Activated CD8-positive, alpha-beta memory T cell treated with anti-CD3 and anti-CD28 coated beads, Interleukin-2, amount 50 U/mL, for 24 hours (primary cell): Measurements from ENCODE around the gene CBFA2T3.
"Not testable (repeated sequence)": the region's sequence is repeated elsewhere in the genome, so short reads cannot be mapped to it uniquely, and the experiment has no call there.

Experiments
- DNase-seq: peaks from one replicate; pipeline ENCODE4 v3.0.0-alpha.2; 2020; ENCODE audit errors: extremely low read depth

The CBFA2T3 gene

DNA sequence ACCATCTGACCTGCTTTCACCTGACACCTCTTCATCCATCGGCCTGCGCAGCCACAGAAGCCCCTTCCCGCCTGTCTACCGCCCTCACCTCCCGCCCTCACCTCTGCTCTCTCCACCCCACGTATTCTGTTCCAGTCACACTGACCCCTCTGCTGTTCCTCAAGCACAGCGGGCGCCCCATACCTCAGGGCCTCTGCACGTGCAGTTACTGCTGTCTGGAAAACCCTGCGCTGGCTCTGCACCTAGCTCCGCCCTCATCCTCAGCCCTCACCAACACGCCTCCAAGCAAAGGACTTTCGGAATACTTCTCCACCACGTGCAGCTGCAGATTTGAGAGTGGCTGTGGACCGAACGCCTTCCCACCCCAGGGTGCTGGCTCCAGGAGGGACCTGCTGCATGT is 85.9 kb downstream of the CBFA2T3 start:
- no peak for DNase-seq

DNA sequence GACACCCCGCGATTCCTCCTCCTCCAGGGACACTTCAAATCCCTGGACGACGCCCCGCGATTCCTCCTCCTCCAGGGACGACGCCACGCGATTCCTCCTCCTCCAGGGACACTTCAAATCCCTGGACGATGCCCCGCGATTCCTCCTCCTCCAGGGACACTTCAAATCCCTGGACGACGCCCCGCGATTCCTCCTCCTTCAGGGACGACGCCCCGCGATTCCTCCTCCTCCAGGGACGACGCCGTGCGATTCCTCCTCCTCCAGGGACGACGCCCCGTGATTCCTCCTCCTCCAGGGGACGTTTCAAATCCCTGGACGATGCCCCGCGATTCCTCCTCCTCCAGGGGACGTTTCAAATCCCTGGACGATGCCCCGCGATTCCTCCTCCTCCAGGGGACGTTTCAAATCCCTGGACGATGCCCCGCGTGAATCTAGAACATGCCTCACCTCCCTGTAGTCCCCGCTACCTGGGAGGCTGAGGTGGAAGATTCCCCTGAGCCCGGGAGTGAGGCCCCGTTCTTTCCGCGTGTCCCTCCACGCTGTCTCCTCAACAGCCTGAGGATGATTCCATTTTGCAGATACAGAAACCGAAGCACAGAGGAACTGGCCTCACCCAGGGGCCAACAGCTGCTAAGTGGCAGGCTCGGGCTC is 87.2 kb downstream of the CBFA2T3 start:
- DNase-seq = not testable (repeated sequence)

DNA sequence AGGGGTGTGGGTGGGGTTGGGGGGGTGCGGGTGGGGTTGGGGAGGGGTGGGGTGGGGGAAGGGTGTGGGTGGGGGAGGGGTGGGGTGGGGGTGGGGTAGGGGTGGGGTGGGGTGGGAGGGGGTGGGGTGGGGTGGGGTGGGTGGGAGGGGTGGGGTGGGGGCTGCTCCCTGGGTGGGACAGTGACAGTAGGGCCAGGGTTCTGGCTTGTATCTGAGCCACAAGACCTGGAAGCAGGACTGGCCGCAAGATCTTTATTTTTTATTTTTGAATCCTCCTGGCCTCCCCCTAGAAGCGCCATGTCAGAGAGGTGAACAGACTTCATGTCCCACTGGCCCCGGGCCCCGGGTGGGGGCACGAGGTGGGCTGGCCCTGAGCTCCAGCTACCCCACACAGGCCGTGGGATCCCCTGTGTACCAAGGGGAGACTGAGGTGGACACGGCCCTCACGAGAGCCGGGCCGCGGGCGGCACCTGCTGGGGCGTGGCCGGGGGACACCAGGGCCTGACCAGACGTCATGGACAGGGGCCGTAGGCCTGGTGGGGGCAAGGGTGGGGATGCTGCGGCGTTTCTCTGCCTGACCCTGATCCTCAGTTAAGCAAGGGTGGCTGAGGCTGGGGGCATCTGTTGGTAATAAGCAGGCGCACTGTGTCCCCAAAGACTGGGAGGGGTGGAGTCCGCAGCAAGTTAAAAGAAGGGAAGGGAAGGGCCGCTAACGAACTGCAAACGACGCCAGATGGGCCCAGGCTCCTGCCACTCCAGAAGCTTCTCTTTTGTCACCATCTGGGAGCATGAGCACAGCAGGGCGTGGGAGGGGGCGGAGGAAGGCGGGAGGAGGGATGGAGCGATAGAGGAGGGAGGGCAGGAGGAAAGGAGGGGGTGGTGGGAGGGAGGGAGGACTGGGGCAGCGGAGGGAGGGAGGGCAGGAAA is 88.3 kb downstream of the CBFA2T3 start:
- DNase-seq = no peak

DNA sequence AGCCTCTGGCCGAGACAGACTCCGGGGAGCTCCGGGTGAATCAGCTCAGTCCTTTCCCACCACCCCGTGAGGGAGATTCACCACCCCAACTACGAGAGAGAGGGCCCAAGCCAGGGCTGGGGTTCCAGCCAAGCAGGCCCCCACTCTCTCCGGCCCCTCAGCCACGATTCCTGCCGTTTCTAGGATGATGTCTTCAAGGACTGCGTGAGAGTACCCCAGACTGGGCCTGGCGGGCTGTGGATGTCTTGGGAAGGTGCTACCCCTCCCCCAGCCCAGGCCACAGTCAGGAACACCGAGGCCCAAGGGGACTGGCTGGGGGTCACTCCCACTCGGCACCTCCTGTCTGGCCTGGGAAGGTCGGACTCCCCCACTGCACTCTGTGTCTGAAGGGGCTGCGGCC is 89.0 kb downstream of the CBFA2T3 start:
- DNase-seq = no peak

DNA sequence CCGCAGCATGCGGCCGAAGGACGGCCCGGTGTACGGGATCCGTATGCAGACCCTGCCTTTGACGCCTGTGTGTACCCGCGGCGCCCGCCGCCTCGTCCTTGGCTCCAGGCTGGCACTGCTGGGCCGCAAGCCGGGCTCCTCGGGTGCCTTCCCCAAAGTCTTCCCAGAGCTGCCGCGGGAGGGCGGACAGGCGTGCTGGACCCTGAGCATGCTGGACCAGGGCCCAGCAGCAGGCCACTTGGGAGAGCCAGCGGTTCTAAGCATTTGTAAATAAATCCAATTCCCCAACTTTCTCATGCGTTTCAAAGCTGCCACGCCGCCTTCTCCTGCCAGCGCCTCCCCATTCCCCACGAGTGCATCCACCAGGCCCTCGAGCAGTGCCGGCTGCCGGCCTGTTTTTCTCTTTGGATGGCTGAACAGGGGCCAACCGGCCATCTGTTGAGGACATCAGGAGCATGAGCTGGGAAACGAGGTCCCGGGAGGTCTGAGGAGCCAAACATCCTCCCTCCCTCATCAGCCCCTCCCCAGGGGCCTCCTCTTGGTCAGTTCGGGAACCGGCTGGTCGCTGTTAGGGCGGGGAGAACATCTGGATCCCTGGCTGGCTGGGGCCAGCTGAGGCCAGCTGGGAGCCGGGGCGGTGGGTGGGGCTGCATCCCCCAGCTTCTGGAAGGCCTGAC is 90.0 kb downstream of the CBFA2T3 start:
- no peak for DNase-seq

DNA sequence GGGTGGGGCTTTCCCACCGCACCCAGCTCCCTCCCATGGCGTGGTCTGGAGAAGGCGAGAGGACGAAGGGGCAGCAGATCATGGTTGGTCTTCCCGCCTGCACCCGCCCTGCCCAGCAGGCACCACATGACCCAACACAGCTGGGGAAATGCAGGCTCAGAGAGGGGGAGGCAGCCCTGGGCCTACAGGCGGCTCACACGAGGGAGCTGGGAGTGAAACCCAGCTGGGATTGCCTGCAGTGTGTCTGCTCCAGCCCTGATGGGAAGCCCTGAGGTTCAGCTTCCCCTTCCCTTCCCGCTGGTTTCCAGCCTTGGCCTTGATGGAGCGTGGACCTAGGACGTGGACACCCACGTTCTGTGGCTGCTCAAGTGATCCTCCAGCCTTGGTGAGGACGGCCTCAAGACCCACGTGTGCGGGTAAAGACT is 90.6 kb downstream of the CBFA2T3 start:
- no peak for DNase-seq

DNA sequence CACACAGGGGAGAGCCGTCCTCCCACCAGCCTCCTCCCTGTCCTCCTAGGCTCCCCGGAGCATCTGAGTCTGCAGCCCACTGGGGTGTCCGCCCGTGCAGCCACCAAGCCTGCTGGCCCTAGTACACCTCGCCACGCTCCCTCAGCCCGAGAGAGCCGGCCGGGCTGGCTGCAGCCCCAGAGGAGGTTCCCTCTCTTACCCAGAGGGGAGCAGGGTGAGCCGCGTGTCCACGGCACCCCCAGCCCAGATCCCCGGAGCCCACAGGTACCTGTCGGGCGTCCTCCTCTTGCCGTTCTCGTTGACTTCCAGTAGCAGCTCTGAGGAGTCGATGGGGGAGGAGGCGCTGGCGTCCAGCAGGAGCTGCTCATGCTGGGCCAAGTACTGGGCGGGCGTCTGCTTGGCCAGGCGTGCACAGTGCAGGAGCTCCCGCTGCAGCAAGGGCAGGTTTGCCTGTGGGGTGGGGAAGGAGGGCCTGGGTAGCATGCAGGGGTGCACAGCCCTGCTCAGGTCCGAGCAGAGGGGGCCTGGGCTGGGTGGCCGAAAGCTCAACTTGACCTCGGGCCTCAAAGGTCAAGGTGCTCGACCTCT is 91.2 kb downstream of the CBFA2T3 start:
- no peak for DNase-seq

DNA sequence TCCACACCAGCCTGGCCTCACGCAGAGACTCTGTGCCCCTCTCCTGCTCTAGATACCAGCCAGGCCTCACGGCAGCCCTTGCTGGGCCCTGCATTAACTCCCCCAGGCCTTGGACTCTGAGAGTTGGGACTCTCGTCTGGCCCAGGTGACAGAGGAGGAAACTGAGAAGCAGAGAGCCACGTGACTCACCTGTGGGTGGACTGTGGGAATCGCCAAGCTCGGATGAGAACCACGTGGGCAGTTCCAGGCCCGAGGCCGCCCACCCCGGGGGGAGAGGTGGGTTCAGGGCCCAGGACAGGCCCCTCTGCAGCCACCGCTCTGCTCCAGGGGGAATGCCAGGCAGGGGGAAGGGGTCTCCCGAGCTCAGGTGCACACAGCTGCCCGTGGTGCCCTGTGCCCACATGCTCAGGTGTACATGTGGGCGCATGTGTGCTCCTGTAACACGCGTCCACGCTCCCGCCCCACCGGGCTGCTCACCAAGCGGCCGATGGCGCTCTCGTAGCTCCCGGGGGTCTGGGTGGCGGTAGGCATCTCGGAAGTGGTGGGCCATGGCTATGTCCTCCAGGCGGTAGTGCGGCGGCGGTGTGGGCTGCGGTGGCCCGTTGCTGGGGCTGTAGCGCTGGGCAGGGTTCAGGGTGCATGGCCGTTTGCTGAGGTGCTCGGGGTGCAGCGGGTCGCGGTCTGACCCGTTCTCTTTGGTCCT is 92.3 kb downstream of the CBFA2T3 start:
- DNase-seq = no peak

DNA sequence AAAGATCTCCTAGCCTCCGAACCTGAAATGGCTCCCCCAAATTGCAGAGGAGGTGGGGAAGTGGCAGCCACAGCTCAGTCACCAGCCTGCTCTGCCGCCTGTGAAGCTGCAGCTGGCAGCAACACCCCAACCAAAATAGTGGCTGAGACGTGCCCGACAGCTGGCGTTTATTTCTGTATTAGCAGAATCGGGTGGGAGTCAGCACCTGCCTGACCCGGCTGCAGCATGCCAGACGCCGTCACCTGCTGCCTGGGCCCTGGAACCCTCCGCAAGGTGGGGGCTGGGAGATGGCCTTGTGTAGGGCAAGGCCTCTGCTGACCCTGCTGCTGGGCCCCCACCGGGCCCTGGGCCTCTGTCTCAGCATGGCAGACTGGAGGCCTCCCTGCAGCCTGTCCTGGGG is 93.1 kb downstream of the CBFA2T3 start:
- no peak for DNase-seq

DNA sequence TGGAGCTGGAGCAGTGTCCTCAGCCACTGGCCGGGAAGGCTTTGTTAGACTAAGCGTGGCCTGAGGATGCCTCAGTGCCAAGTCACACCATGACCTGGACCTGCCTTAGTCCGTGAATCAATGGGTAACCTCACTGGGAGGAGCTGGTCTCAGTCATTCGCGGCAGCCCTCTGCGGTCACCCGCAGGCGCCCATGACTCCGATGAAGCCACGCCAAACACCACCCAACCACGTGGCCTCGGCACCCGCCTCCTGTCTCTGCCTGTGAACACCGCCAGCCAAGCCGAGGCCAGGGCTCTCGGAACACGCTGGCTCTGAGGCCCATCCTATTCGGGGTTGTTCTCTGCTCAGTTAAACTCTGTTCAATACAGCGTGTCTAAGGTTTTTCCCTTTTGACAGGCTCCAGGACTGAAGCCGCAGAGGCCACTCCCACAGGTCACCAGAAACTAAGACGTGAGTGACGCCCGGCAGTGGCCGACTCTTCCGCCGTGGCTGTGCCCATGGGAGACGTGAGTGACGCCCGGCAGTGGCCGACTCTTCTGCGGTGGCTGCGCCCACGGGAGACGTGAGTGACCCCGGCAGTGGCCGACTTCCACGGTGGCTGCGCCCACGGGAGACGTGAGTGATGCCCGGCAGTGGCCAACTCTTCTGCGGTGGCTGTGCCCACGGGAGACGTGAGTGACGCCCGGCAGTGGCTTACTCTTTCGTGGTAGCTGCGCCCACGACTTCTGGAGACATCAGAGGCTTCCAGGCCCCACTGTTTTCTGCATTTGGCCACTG is 93.7 kb downstream of the CBFA2T3 start:
- no peak for DNase-seq

DNA sequence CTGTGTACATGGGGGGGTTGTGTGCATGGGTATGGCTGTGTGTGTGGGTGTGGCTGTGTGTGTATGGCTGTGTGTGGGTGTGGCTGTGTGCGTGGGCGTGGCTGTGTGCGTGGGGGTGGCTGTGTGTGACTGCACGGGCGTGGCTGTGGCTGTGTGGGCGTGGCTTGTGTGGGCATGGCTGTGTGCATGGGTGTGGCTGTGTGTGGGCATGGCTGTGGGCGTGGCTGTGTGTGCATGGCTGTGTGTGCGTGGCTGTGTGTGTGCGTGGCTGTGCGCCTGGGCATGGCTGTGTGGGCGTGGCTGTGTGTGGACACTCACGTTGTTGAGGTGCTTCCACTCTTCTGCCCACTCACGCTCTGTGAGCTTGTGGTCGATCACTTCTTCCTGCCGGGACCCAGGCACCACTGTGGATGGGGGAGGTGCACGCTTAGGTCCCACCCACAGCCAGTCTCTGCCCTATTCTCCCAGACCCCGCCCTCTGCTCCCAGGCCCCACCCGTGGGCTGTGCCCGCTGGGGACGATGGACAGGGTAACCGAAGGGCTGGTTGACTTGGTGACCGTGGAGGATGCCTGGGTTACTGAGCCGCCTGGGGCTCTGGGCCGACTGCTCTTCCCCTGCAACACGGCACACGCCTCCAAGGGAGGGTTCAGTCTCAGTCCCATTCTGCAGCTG is 94.5 kb downstream of the CBFA2T3 start:
- DNase-seq = no peak

DNA sequence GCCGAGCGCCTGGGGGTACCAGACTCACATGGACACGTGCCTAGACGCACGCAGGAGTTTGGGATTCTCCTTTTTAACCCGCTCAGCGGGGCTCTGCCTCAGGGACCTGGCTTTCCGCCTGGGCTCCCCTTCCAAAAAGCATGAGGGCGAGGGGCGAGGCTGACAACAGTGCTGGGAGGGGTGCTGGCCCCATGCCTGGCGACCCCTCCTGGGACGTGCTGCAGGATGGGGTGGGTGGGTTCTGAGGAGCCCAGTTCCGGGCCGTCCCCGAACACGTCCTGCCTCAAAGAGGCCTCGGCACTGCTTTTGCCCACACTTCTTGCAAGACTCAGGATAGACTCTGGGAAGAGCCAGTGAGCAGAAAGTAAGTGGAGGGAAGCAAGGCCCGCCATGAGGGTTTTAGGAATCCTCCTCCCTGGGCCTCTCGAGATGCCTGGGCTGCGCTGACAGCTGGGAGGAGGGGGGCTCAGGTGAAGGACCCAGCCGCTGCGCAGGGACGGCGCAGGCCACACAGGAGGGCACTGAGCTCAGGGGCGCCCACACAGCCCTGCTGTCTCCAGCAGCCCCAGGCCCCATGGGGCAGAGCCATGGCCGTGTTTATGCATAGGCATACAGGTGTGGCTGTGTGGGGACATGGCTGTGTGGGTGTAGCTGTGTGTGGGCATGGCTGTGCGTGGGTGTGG is 95.2 kb downstream of the CBFA2T3 start:
- no peak for DNase-seq

DNA sequence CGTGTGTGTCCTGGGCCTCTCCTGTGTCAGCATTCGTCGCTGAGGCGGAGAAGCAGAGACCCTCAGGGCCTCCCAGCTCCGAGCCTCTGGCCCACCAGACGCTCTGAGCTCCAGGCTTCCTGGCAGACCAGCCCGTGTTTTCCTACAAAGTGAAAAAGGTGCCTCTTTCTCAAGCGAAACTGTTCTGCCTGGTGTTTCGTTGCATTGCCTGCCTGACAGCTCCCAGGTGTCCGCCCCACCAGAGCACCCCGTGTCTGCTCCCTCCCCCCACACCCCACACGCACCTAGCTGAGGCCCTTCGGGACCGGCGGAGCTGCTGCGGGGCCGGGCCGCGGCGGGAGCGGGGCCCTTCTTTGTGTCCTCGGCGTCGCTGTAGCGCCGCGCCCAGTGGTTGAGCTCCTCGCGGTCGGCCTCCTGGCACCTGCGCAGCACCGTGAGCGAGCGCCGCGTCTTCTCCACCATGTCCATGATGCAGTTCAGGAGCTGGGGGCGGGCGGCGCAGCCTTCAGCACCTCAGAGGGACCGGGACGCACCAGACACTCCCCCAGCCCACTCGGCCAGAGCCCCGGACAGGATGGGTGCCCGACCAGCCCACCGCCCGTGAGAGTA is 95.9 kb downstream of the CBFA2T3 start:
- DNase-seq = no peak

DNA sequence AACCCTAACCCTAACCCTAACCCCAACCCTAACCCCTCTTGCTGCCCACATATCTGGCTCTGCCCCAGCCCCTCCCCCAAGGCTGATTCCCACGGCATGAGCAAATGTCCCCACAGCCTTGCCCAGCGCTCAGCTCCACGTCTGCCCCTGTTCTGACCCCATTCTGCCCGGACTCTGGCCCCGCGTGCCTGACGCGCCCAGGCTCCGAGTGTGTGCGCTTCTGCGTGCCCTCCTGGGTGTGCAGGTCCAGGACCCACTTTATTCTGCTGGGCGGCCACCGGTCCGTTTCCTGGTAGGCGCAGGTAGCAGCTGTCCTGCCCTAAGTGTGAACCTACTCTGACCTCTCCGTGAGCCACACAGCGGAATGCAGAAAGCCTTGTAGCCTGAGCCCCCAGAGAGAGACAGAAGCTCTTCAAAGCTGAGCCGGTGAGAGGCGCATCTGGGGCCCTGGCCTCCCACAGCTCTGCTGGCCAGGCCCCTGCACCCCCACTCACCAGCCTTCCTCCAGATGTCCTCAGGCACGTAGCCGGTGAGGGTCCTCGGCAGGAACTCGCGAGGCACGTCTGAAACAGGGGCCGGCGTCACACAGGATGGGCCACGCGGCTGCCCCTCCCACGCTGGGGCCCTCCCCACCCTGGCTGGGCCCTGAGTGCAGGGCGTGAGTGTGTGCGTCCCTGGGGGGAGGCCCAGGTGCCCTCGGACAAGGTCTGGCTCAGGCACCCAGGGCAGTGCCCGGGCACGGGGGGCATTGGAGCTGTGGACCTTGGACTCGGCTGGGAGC is 96.6 kb downstream of the CBFA2T3 start:
- no peak for DNase-seq

DNA sequence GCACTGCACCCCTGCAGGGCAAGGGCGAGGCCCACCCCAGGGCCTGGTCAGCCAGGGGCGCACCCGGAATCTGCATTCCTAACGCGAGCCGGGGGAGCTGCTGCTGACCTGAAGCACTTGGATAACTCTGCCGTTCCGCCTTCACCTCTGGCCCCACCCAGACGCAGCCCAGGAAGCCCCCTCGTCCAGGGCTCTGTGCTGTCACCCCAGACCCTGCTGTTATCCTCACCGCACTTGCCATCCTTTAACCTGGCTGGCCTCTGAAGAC is 97.3 kb downstream of the CBFA2T3 start:
- no peak for DNase-seq

DNA sequence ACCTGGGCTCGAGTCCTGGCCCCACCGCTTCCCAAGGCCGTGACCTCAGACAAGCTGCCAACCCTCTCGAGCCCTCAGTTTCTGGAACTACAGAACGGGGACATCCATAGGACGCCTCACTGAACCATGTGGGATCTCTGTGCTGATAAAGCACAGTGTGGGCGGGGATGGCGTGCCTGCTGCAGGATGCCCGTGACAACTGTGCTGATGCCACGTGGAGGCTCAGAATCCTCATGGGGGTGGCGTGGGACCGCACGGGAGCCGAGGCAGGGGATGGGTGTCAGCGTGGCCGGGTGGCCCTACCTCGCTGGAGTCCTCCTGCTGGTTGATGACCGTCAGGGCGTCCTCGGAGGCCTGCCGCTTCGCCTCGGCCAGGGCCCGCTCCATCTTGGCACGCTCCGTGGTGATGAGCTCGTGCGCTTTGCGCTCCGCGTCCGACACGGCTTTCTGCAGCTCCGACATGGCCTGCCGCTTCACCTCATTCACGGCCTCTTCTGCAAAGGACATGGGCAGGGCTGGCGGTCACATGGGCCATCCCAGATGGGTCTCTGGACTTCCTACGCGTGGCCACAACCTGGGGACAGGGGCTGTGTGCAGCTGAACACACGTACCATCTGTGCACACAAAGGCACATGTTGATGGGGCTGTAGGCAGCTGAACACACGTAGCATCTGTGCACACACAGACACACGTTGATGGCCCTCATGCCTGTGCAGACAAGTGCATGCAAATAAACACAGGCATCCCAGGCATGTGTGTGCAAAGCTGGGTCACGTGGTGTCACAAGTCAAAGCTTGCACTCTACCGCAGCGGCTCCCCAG is 97.8 kb downstream of the CBFA2T3 start:
- DNase-seq = no peak

DNA sequence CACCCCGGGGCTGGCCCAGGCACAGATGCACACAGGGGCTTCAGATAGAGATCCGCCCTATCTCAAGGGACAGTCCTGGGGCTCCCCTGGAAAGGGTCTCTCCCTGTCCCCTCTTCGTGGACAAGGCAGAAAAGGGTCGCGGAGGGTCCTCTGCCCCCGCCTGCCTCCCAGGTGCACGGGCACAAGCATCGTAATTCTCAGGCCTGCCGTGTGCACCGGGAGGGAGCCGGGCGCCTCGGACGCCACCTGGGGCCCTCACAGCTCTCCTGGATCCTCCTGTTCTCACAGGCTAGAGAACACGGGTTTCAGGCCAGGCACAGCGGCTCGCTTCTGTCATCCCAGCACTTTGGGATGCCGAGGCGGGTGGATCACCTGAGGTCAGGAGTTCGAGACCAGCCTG is 98.7 kb downstream of the CBFA2T3 start:
- DNase-seq = no peak
